ENCODE results near the gene GAS7. TPM values are rescaled to one million over a fixed set of nuclear protein-coding genes. Genes with fewer than 3 reads are reported as not detected.
"Not testable (repeated sequence)": the region's sequence is repeated elsewhere in the genome, so short reads cannot be mapped to it uniquely, and the experiment has no call there.

GAS7 gene
- total RNA-seq, 1 donor from 2014 or later = 4.8 TPM

GRCh38 chr17:9937241-9937761 is 261.1 kb downstream of the GAS7 start:
- no peak for DNase-seq

GRCh38 chr17:9936095-9936494 is 262.3 kb downstream of the GAS7 start:
- DNase-seq = no peak

- DNase-seq = no peak
Measured at GRCh38 chr17:9935408-9935807, 263.0 kb downstream of the GAS7 start.

GRCh38 chr17:9934331-9934730 is 264.1 kb downstream of the GAS7 start:
- DNase-seq = no peak

GRCh38 chr17:9932491-9932890 is 265.9 kb downstream of the GAS7 start:
- DNase-seq = no peak

- DNase-seq = no peak
Measured at GRCh38 chr17:9931144-9931741, 267.2 kb downstream of the GAS7 start.

GRCh38 chr17:9929871-9930270 is 268.5 kb downstream of the GAS7 start:
- no peak for DNase-seq

- DNase-seq = peak; percentile 24
Measured at GRCh38 chr17:9928601-9929333, 269.6 kb downstream of the GAS7 start.

GRCh38 chr17:9926150-9926804 is 272.1 kb downstream of the GAS7 start:
- no peak for DNase-seq

- DNase-seq = no peak
Measured at GRCh38 chr17:9925457-9925856, 272.9 kb downstream of the GAS7 start.

GRCh38 chr17:9924735-9925191 is 273.6 kb downstream of the GAS7 start:
- peak; percentile 64 for DNase-seq

- no peak for DNase-seq
Measured at GRCh38 chr17:9922012-9922848, 276.2 kb downstream of the GAS7 start.

- DNase-seq = not testable (repeated sequence)
Measured at GRCh38 chr17:9921216-9921615, 277.2 kb downstream of the GAS7 start.

- DNase-seq = no peak
Measured at GRCh38 chr17:9918804-9919352, 279.5 kb downstream of the GAS7 start.

GRCh38 chr17:9918352-9918751 is 280.1 kb downstream of the GAS7 start:
- no peak for DNase-seq

- DNase-seq = no peak
Measured at GRCh38 chr17:9917801-9918200, 280.6 kb downstream of the GAS7 start.

- DNase-seq = no peak
Measured at GRCh38 chr17:9917131-9917530, 281.3 kb downstream of the GAS7 start.

GRCh38 chr17:9916108-9916507 is 282.3 kb downstream of the GAS7 start:
- DNase-seq = no peak

GRCh38 chr17:9913476-9913875 is 284.9 kb downstream of the GAS7 start:
- DNase-seq = no peak

GRCh38 chr17:9912121-9913099 is 286.0 kb downstream of the GAS7 start:
- no peak for DNase-seq

GRCh38 chr17:9911089-9911488 is 287.3 kb downstream of the GAS7 start:
- DNase-seq = no peak

Measured in dermis blood vessel endothelial cell (primary cell).